ENCODE data around the gene NFATC2. TPM values are rescaled to one million over a fixed set of nuclear protein-coding genes. Genes with fewer than 3 reads are reported as not detected.
"Not testable (repeated sequence)": the region's sequence is repeated elsewhere in the genome, so short reads cannot be mapped to it uniquely, and the experiment has no call there.

The NFATC2 gene
- total and polyA plus RNA-seq, 2 experiments from 2014 or later: 4.9 to 8.3 TPM

DNA sequence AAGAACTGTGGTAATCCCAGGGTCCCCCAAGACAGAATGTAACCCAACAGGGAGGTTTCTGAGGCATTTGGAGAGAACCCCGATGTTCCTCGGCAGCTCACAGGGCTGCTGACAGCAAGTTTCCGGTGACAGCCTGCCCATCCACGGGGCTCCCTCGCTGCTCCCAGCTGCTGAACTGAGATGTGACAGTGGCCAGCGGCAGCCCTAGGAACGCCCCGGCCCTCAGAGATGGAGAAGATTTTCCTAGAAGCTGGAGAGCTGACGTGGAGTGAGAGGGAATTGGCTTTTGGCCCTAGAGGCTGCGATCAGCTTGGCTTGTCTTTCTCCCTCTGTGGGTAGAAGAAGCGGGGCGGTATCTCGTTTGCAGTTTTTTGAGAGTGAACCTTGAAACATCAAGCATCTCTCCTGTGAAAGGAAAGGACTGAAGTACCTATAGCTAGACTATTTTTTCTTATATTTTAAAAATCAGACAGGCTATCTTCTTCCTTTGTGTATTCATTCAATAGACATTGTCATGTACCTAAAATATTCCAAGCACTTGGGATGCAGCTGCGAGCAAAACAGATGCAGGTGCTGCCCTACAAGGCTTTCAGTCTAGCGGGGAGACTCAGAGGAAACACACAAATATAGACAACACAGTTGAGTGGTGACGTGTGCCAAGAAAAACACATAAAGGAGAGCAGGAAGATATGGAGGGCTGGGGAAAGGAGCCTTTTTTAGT is 28.4 kb upstream of the NFATC2 start:
- no peaks in the 10 kb centered on the region for H3K4me1 ChIP-seq (ENCODE audit: insufficient read depth)
- no peak overlapping the region for H3K4me2 ChIP-seq
- WGBS (ENCODE audit: low lambda C conversion rate, missing lambda C conversion rate): 60% methylated on average over 16 of the region's 16 CpGs
- no peak for DNase-seq (ENCODE audit: low spot score)
- no peaks in the 10 kb centered on the region for H3K9me3 ChIP-seq (ENCODE audit: low read depth)
- H3K27ac ChIP-seq: no peak overlapping the region
- H3K79me2 ChIP-seq: no peaks in the 10 kb centered on the region
- TF ChIP-seq EZH2phosphoT487 (IDR thresholded peaks at IDR 0.05; ENCODE audit: low read depth, severe bottlenecking, unreplicated experiment) (no peak), EZH2 (IDR thresholded peaks at IDR 0.05; ENCODE audit: borderline replicate concordance) (no peak)
- TF ChIP-seq, protein P1, sequence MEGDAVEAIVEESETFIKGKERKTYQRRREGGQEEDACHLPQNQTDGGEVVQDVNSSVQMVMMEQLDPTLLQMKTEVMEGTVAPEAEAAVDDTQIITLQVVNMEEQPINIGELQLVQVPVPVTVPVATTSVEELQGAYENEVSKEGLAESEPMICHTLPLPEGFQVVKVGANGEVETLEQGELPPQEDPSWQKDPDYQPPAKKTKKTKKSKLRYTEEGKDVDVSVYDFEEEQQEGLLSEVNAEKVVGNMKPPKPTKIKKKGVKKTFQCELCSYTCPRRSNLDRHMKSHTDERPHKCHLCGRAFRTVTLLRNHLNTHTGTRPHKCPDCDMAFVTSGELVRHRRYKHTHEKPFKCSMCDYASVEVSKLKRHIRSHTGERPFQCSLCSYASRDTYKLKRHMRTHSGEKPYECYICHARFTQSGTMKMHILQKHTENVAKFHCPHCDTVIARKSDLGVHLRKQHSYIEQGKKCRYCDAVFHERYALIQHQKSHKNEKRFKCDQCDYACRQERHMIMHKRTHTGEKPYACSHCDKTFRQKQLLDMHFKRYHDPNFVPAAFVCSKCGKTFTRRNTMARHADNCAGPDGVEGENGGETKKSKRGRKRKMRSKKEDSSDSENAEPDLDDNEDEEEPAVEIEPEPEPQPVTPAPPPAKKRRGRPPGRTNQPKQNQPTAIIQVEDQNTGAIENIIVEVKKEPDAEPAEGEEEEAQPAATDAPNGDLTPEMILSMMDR (IDR thresholded peaks at IDR 0.05; ENCODE audit: poor library complexity): no peak
- peaks cover 3% of the 10 kb centered on the region for H3K27me3 ChIP-seq
- no peaks in the 10 kb centered on the region for H3K9me2 ChIP-seq (replicated peaks; ENCODE audit: insufficient read depth)
- H3K4me3 ChIP-seq: no peak overlapping the region
- no peak overlapping the region for H2AFZ ChIP-seq
- no peaks in the 10 kb centered on the region for H3K36me3 ChIP-seq (replicated peaks; ENCODE audit: insufficient read depth, low read depth)
- no peaks in the 10 kb centered on the region for H4K20me1 ChIP-seq (ENCODE audit: insufficient read depth, poor library complexity, severe bottlenecking)

DNA sequence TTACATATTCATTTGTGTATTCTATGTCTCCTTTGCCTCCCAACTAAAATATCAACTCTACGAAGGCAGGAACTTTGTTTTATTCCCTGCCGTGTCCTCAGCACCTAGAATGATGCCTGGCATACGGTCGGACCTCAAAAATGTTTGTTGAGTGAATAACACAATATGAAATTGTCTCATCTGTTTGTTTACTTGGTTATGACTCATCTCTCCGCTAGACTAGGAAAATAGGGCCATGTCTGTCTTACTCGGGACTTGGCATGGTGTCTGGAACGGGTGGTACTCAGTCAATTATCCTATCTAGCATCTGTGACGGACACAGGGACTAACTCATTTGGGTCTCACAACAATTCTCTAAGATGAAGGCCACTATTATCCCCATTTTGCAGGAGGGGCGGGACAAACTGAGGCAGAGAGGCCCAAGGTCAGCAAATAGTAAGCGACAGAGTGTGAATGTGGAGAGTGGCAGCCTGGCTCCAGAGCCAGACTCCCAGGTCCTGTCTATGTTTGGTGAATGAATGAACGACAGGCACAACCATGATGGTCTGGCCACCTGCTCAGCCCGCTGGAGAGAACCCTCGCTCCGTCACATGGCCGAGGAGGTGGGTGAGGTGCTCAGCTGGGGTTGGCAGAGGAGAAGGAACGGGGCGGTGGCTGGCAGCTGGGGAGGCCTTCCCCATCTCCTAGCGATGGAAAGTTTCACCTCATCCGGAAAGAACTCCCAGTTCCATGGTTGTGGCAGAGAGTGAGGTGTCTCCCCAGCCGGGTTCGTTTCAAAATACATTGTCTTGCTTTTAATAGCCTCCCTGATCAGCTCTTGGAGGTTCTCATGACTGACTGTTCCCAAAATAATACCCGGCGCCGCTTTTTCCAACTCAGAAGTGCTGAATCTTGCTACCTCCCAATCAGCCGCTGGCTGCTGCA is 27.6 kb upstream of the NFATC2 start:
- Histone ChIP-seq H3K79me2 (no peaks in the 10 kb centered on the region), H3K9me2 (replicated peaks; ENCODE audit: insufficient read depth) (no peaks in the 10 kb centered on the region), H4K20me1 (ENCODE audit: insufficient read depth, poor library complexity, severe bottlenecking) (no peaks in the 10 kb centered on the region), H3K27me3 (peaks cover 3% of the 10 kb centered on the region), H3K36me3 (replicated peaks; ENCODE audit: insufficient read depth, low read depth) (no peaks in the 10 kb centered on the region), H2AFZ (no peak overlapping the region), H3K4me1 (ENCODE audit: insufficient read depth) (no peaks in the 10 kb centered on the region), H3K4me3 (no peak overlapping the region), H3K27ac (no peak overlapping the region), H3K4me2 (no peak overlapping the region), H3K9me3 (ENCODE audit: low read depth) (no peaks in the 10 kb centered on the region)
- no peak for DNase-seq (ENCODE audit: low spot score)
- TF ChIP-seq, protein P1 (IDR thresholded peaks at IDR 0.05; ENCODE audit: poor library complexity): no peak
- TF ChIP-seq EZH2 (IDR thresholded peaks at IDR 0.05; ENCODE audit: borderline replicate concordance): no peak
- no peak for TF ChIP-seq EZH2phosphoT487 (IDR thresholded peaks at IDR 0.05; ENCODE audit: low read depth, severe bottlenecking, unreplicated experiment)
- 91% methylated on average over 25 of the region's 25 CpGs for WGBS (ENCODE audit: low lambda C conversion rate, missing lambda C conversion rate)

DNA sequence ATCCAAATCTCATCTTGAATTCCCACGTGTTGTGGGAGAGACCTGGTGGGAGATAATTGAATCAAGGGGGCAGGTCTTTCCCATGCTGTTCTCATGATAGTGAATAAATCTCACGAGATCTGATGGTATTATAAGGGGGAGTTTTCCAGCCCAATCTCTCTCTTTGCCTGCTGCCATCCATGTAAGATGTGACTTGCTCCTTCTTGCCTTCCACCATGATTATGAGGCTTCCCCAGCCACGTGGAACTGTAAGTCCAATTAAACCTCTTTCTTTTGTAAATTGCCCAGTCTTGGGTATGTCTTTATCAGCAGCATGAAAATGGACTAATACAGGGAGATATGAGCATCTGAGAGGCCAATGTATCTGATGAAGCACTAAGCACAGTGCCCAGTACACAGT is 26.0 kb upstream of the NFATC2 start:
- H4K20me1 ChIP-seq (ENCODE audit: insufficient read depth, poor library complexity, severe bottlenecking); H3K9me2 ChIP-seq (replicated peaks; ENCODE audit: insufficient read depth); H3K36me3 ChIP-seq (replicated peaks; ENCODE audit: insufficient read depth, low read depth); H2AFZ ChIP-seq; H3K79me2 ChIP-seq; H3K4me2 ChIP-seq; H3K27ac ChIP-seq; H3K4me1 ChIP-seq (ENCODE audit: insufficient read depth); H3K4me3 ChIP-seq; H3K27me3 ChIP-seq; DNase-seq (ENCODE audit: low spot score); H3K9me3 ChIP-seq (ENCODE audit: low read depth): not testable (repeated sequence)
- WGBS (ENCODE audit: low lambda C conversion rate, missing lambda C conversion rate): 64% methylated on average over 3 of the region's 3 CpGs

DNA sequence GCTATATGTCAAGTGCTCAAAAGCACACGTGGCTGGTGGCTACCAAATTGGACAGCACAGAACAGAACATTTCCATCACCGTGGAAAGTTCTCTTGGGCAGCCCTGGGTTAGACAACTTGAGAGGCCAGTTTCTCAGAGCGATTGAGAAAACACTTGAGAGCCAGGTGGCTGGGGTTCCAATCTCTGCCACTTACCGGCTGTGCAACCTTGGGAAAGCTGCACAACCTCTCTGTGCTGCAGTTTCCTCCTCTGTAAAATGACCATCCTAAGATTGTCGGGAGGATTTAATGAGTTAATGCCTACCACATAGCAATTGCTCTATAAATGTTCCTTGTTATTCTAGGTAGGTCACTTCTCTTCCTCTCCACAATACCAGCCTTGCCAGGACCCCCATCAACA is 25.1 kb upstream of the NFATC2 start:
- TF ChIP-seq EZH2phosphoT487 (IDR thresholded peaks at IDR 0.05; ENCODE audit: low read depth, severe bottlenecking, unreplicated experiment): no peak
- TF ChIP-seq EZH2 (IDR thresholded peaks at IDR 0.05; ENCODE audit: borderline replicate concordance): no peak
- TF ChIP-seq, protein P1 (IDR thresholded peaks at IDR 0.05; ENCODE audit: poor library complexity): no peak
- H3K27me3 ChIP-seq: peaks cover 3% of the 10 kb centered on the region
- H3K9me2 ChIP-seq (replicated peaks; ENCODE audit: insufficient read depth): no peaks in the 10 kb centered on the region
- no peak overlapping the region for H3K4me3 ChIP-seq
- WGBS (ENCODE audit: low lambda C conversion rate, missing lambda C conversion rate): 75% methylated on average over 5 of the region's 5 CpGs
- H3K36me3 ChIP-seq (replicated peaks; ENCODE audit: insufficient read depth, low read depth): no peaks in the 10 kb centered on the region
- DNase-seq (ENCODE audit: low spot score): no peak
- peaks cover 10% of the 10 kb centered on the region for H3K4me1 ChIP-seq (ENCODE audit: insufficient read depth)
- H3K79me2 ChIP-seq: no peaks in the 10 kb centered on the region
- no peaks in the 10 kb centered on the region for H3K9me3 ChIP-seq (ENCODE audit: low read depth)
- H2AFZ ChIP-seq: no peak overlapping the region
- H3K4me2 ChIP-seq: no peak overlapping the region
- H3K27ac ChIP-seq: no peak overlapping the region
- H4K20me1 ChIP-seq (ENCODE audit: insufficient read depth, poor library complexity, severe bottlenecking): no peaks in the 10 kb centered on the region
